ENCODE data around the gene GATM. TPM values are rescaled to one million over a fixed set of nuclear protein-coding genes. Genes with fewer than 3 reads are reported as not detected.

GATM gene
- polyA plus RNA-seq, 3 donors = 0.89 to 1.5 (median 1.5) TPM

GRCh38 chr15:45401665-45402161 lies 23.4 kb upstream of the GATM start:
- peak overlapping the region; percentile 97 for H3K9ac ChIP-seq (ENCODE audit: insufficient read depth, low read length, poor library complexity, severe bottlenecking)
- Mint-ChIP-seq H3K9me3 (peaks cover 0 to 3% (median 0%) of the 10 kb centered on the region in 7 donors), H3K4me1 (peaks cover 29% of the 10 kb centered on the region), H3K27ac (peak overlapping the region; percentile 89 to 95 (median 92)), H3K36me3 (peaks cover 14 to 16% of the 10 kb centered on the region in 2 donors), H3K4me3 (peak overlapping the region; percentile 90 to 94), H3K27me3 (ENCODE audit: low read depth in 3 of 3) (peaks cover 0 to 3% (median 2%) of the 10 kb centered on the region in 3 donors)
- H3K27me3 ChIP-seq (ENCODE audit: control insufficient read depth in 2 of 2, insufficient read depth in 2 of 2, low read length in 2 of 2) = no peaks in the 10 kb centered on the region
- peaks cover 31% of the 10 kb centered on the region for H3K79me2 ChIP-seq (ENCODE audit: insufficient read depth, low read length)
- H4K20me1 ChIP-seq (ENCODE audit: insufficient read depth, low read length) = peaks cover 9% of the 10 kb centered on the region
- peak in 1 of 3 donors; percentile 36 for DNase-seq
- 6% methylated on average over 5 of the region's 12 CpGs for WGBS (ENCODE audit: insufficient coverage)
- H3K4me1 ChIP-seq (ENCODE audit: control insufficient read depth in 1 of 2, insufficient read depth in 2 of 2, low read length in 2 of 2) = peaks cover 25 to 31% of the 10 kb centered on the region in 2 donors
- H2AFZ ChIP-seq (ENCODE audit: insufficient read depth, low read depth, low read length, poor library complexity, severe bottlenecking) = peak overlapping the region; percentile 91
- H3K27ac ChIP-seq (ENCODE audit: low read depth in 1 of 2, low read length in 2 of 2) = peak overlapping the region; percentile 63 to 95
- H3K4me2 ChIP-seq (replicated peaks; ENCODE audit: extremely low read depth, low read length, poor library complexity, severe bottlenecking) = peak overlapping the region; percentile 75
- H3K36me3 ChIP-seq (replicated peaks in 1 of 2; ENCODE audit: control insufficient read depth in 1 of 2, insufficient read depth in 2 of 2, low read length in 2 of 2) = peaks cover 16% of the 10 kb centered on the region in 2 donors
- peak overlapping the region; percentile 67 to 79 (median 76) for H3K4me3 ChIP-seq (replicated peaks in 1 of 3; ENCODE audit: low read depth in 2 of 3, low read length in 3 of 3)
- intact Hi-C loops (cut with micrococcal nuclease) = loop anchor here (2.0 to 10.0 kb wide), 5 partner anchors 97 to 235 kb away; no protein-coding TSS in a partner anchor
- H3K9me3 ChIP-seq (replicated peaks in 1 of 2; ENCODE audit: control insufficient read depth in 1 of 2, insufficient read depth in 1 of 2, low read length in 2 of 2) = no peaks in the 10 kb centered on the region
- TF ChIP-seq CTCF (IDR thresholded peaks at IDR 0.05) = no peak

- Mint-ChIP-seq H3K27ac (no peak overlapping the region), H3K9me3 (peaks cover 0 to 3% (median 0%) of the 10 kb centered on the region in 7 donors), H3K4me3 (no peak overlapping the region), H3K27me3 (ENCODE audit: low read depth in 3 of 3) (peaks cover 0 to 7% (median 3%) of the 10 kb centered on the region in 3 donors), H3K4me1 (peaks cover 20% of the 10 kb centered on the region), H3K36me3 (no peaks in the 10 kb centered on the region)
- no CpG with 5 or more reads among the region's 6 CpGs for WGBS (ENCODE audit: insufficient coverage)
- intact Hi-C loops (cut with micrococcal nuclease) = loop anchor here (5.0 to 10.0 kb wide), 4 partner anchors 95 to 232 kb away; no protein-coding TSS in a partner anchor
- peaks cover 20 to 26% of the 10 kb centered on the region in 2 donors for H3K4me1 ChIP-seq (ENCODE audit: control insufficient read depth in 1 of 2, insufficient read depth in 2 of 2, low read length in 2 of 2)
- H3K9ac ChIP-seq (ENCODE audit: insufficient read depth, low read length, poor library complexity, severe bottlenecking) = no peak overlapping the region
- no peak overlapping the region for H3K4me3 ChIP-seq (replicated peaks in 1 of 3; ENCODE audit: low read depth in 2 of 3, low read length in 3 of 3)
- no peak overlapping the region for H3K27ac ChIP-seq (ENCODE audit: low read depth in 1 of 2, low read length in 2 of 2)
- no peak overlapping the region for H2AFZ ChIP-seq (ENCODE audit: insufficient read depth, low read depth, low read length, poor library complexity, severe bottlenecking)
- no peaks in the 10 kb centered on the region for H3K9me3 ChIP-seq (replicated peaks in 1 of 2; ENCODE audit: control insufficient read depth in 1 of 2, insufficient read depth in 1 of 2, low read length in 2 of 2)
- no peak overlapping the region for H3K4me2 ChIP-seq (replicated peaks; ENCODE audit: extremely low read depth, low read length, poor library complexity, severe bottlenecking)
- H3K36me3 ChIP-seq (replicated peaks in 1 of 2; ENCODE audit: control insufficient read depth in 1 of 2, insufficient read depth in 2 of 2, low read length in 2 of 2) = no peaks in the 10 kb centered on the region
- peaks cover 23% of the 10 kb centered on the region for H3K79me2 ChIP-seq (ENCODE audit: insufficient read depth, low read length)
- H3K27me3 ChIP-seq (ENCODE audit: control insufficient read depth in 2 of 2, insufficient read depth in 2 of 2, low read length in 2 of 2) = no peaks in the 10 kb centered on the region
- H4K20me1 ChIP-seq (ENCODE audit: insufficient read depth, low read length) = peaks cover 3% of the 10 kb centered on the region
- TF ChIP-seq CTCF (IDR thresholded peaks at IDR 0.05) = peak; percentile 84
- peak in 2 of 3 donors; percentile 60 to 74 for DNase-seq
These were observed 21.3 kb upstream of the GATM start for GRCh38 chr15:45399381-45400212.

All from CD14-positive monocyte (primary cell).